GM18526 (cell line): Measurements from ENCODE around the gene DDX10.

ENCODE experiments used
- POLR2A ChIP-seq: IDR thresholded peaks from 3 replicates; pipeline ENCODE4 v1.6.1; 2011; ENCODE audit not compliant: insufficient read length; ENCODE audit errors: extremely low read depth

The DDX10 gene

GRCh38 chr11:108854346-108854745 lies 189.5 kb downstream of the DDX10 start:
- TF ChIP-seq POLR2A, result no peak

- no peak for TF ChIP-seq POLR2A
Observed at GRCh38 chr11:108857382-108857781, 192.5 kb downstream of the DDX10 start.

- TF ChIP-seq POLR2A, result no peak
Observed at GRCh38 chr11:108858622-108859021, 193.8 kb downstream of the DDX10 start.

GRCh38 chr11:108859510-108859909 lies 194.6 kb downstream of the DDX10 start:
- TF ChIP-seq POLR2A, result no peak

GRCh38 chr11:108863528-108863927 lies 198.7 kb downstream of the DDX10 start:
- no peak for TF ChIP-seq POLR2A

GRCh38 chr11:108865406-108865805 lies 200.5 kb downstream of the DDX10 start:
- TF ChIP-seq POLR2A, result no peak

GRCh38 chr11:108866781-108867180 lies 201.9 kb downstream of the DDX10 start:
- no peak for TF ChIP-seq POLR2A

GRCh38 chr11:108870373-108871020 lies 205.6 kb downstream of the DDX10 start:
- no peak for TF ChIP-seq POLR2A

- TF ChIP-seq POLR2A, result no peak
Observed at GRCh38 chr11:108871152-108871551, 206.3 kb downstream of the DDX10 start.

- no peak for TF ChIP-seq POLR2A
Observed at GRCh38 chr11:108871867-108872266, 207.0 kb downstream of the DDX10 start.

GRCh38 chr11:108872781-108873291 lies 208.0 kb downstream of the DDX10 start:
- no peak for TF ChIP-seq POLR2A

- TF ChIP-seq POLR2A, result no peak
Observed at GRCh38 chr11:108873310-108873709, 208.4 kb downstream of the DDX10 start.

- no peak for TF ChIP-seq POLR2A
Observed at GRCh38 chr11:108873941-108874340, 209.1 kb downstream of the DDX10 start.

GRCh38 chr11:108875134-108875533 lies 210.3 kb downstream of the DDX10 start:
- TF ChIP-seq POLR2A, result no peak

GRCh38 chr11:108877178-108877577 lies 212.3 kb downstream of the DDX10 start:
- TF ChIP-seq POLR2A, result no peak

GRCh38 chr11:108880510-108880909 lies 215.6 kb downstream of the DDX10 start:
- no peak for TF ChIP-seq POLR2A

GRCh38 chr11:108881131-108881530 lies 216.3 kb downstream of the DDX10 start:
- no peak for TF ChIP-seq POLR2A
